Right forelimb (tissue), 1 donor: ENCODE measurements around the gene ATP9A.
"Not testable (repeated sequence)": the region's sequence is repeated elsewhere in the genome, so short reads cannot be mapped to it uniquely, and the experiment has no call there.

Experiments used
- DNase-seq: peaks from one replicate; pipeline ENCODE4 v3.0.0-alpha.2; 2018

The ATP9A gene

DNA sequence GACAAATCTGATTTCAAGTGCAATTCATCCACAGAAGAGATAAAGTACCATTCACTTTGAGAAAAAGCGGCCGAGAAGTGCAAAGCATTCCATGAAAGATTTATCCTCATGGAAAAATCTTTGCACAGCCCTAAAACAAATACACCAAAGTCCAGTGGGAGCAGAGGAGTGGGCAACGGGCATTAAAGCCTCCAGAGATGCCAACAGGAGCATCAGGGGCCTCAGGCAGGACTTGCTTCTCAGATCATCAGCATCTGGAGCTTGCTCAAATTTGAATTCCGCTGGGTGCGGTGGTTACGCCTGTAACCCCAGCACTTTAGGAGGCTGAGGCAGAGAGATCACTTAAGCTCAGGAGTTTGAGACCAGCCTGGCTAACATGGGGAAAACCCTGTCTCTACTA lies 115.0 kb downstream of the ATP9A start:
- DNase-seq: no peak

- peak; percentile 48 for DNase-seq
These were observed 116.2 kb downstream of the ATP9A start for GRCh38 chr20:51651921-51652549.

DNA sequence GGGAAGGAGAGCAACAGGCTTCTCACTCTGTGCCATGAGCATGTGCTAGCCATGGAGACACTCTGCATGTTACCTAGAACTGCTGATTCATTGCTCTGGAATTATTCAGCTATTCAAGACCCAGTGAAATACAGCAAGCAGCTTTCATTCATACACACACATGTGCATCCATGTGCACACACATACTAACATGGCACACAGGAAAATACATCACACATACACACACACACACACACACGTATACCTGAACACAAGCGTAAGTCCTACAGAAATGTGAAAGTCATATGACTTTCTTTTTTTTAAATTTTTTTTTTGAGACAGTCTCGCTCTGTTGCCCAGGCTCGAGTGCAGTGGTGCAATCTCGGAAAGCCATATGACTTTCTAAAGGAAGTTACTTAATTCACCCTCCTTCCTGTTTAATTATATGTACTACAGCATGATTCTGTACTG lies 117.5 kb downstream of the ATP9A start:
- DNase-seq: no peak

- no peak for DNase-seq
These were observed 119.6 kb downstream of the ATP9A start for GRCh38 chr20:51648571-51648947.

- no peak for DNase-seq
These were observed 120.3 kb downstream of the ATP9A start for GRCh38 chr20:51647674-51648570.

DNA sequence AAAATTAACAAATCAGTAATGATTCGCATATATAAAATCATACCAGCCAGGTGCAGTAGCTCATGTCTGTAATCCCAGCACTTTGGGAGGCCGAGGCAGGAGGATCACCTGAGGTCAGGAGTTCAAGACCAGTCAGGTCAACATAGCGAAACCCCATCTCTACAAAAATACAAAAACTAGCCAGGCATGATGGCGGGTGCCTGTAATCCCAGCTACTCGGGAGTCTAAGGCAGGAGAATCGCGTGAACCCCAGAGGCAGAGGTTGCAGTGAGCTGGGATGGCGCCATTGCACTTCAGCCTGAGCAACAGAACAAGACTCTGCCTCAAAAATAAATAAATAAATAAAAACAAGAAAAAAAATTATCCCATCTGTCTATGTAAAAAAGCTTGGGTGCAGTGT lies 124.4 kb downstream of the ATP9A start:
- not testable (repeated sequence) for DNase-seq

DNA sequence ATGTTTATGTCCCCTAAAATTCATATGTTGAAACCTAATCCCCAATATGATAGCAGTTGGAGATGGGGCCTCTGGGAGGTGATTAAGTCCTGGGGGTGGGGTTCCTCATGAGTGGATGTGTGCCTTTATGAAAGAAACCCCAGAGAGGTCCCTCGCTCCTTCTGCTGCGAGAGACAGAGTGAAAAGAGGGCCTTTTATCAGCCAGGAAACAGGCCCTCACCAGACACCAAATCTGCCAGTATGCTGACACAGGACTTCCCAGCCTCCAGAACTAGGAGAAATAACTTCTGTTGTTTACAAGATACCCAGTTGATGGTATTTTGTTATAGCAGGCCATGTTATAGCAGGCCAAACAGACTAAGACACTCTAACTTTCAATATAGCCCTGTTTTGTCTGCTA lies 124.8 kb downstream of the ATP9A start:
- DNase-seq: no peak

DNA sequence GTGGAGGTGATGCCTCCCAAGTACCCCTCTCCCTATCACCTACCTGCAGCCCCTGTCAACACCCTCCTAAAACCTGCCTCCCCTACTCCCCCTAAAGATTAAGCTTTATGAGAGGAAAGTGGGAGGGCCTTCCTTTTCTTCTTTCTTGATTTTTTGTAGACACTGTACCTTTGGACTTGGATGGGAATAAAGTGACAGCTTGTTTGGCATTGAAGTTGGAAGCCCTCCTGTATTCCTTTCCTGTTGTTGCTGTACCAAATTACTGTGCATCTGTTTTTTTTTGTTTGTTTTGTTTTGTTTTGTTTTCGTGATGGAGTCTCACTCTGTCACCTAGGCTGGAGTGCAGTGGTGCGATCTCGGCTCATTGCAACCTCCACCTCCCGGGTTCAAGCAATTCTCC lies 126.3 kb downstream of the ATP9A start:
- DNase-seq: no peak

DNA sequence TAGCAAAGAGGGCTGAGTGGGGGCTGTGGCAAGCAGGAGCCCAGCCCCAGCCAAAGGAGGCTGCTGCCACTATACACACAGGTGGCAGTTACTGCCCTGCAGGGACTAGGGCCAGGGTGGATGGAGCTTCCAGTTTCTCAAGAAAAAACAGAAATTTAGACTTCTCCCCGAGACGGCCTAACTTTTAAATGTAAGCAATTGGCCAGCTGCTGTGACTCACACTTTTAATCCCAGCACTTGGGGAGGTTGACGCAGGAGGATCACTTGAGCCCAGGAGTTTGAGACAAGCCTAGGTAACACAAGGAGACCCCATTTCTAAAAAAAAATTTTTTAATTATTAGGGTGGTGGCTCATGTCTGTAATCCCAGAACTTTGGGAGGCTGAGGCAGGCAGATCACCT lies 127.4 kb downstream of the ATP9A start:
- DNase-seq: no peak

- peak; percentile 82 for DNase-seq
These were observed 128.9 kb downstream of the ATP9A start for GRCh38 chr20:51639206-51639832.

DNA sequence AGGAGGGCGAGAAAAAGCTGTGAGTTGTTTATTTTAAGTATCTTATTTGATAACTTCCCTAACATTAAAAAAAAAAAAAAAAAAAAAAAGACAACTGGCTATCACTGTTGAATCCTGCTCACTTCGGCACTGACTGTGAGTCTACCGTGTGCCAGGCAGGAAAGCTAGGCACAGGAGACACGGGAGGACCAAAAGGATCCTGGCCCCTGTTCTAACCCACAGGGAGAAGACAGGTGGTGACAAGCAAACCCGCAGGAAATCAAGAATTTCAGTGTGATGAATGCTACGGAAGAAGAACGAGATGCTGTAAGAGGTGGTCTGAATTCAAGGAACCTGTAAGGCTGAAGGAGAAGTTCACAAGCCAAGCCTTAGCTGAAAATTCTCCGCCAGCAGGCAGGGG lies 130.9 kb downstream of the ATP9A start:
- no peak for DNase-seq

GRCh38 chr20:51636123-51636522 lies 132.1 kb downstream of the ATP9A start:
- no peak for DNase-seq

DNA sequence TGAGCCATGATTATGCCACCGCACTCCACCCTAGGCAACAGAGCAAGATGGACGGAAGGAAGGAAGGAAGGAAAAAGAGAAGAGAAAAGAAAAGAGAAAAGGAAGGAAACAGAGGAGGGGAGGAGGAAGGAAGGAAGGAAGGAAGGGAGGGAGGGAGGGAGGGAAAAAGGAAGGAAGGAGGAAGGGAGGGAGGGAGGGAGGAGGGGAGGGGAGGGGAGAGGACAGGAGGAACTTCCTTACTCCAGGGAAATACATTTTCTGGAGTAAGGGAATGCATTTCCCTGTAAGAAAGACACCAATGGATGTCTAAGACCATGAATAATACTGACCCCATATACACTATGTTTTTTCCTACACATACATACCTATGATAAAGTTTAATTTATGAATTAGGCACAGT lies 132.5 kb downstream of the ATP9A start:
- no peak for DNase-seq

- DNase-seq: no peak
These were observed 133.3 kb downstream of the ATP9A start for GRCh38 chr20:51634877-51635276.

DNA sequence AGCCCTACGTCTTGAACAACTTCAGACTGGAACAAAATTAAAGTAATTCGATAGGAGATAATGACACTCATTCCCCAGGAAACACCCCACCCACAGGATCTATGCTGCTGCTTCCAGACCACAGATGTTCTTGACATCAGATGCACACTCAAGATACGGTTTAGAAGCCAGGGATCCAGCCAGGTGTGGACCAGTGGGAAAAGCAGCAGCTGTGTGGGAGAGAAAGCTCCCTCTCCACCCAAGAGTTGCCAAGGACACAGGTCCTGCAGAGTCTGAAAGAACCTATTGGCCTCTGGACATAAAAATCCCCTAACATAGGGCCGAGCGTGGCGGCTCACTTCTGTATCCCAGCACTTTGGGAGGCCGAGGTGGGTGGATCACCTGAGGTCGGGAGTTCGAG lies 133.9 kb downstream of the ATP9A start:
- DNase-seq: no peak

- no peak for DNase-seq
These were observed 134.8 kb downstream of the ATP9A start for GRCh38 chr20:51633430-51633829.

- no peak for DNase-seq
These were observed 136.2 kb downstream of the ATP9A start for GRCh38 chr20:51631953-51632352.

- DNase-seq: peak; percentile 79
These were observed 136.9 kb downstream of the ATP9A start for GRCh38 chr20:51631011-51631950.

- no peak for DNase-seq
These were observed 138.7 kb downstream of the ATP9A start for GRCh38 chr20:51629399-51630058.

GRCh38 chr20:51628533-51629398 lies 139.4 kb downstream of the ATP9A start:
- DNase-seq: no peak

DNA sequence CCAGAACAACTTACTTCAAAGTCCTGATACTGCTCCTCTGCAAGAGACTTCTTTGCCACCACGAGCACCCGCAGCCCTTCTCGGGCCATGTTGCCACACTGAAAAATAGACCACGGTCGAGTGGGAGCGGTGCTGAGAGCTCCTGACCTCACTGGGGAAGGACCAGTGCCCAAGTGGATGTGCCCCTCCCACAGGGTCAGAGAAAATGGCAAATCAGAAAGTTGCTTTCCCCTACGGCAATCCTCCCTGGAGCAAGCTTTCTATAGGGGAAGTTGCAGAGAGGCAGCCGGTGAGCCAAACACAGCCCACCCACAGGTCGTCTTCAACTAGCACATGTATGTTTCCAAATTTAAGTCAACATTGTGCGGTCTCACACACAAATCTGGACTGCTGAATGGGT lies 140.6 kb downstream of the ATP9A start:
- no peak for DNase-seq
